Measurements from ENCODE around the gene APOL5. TPM values are rescaled to one million over a fixed set of nuclear protein-coding genes. Genes with fewer than 3 reads are reported as not detected.

APOL5 gene
- total and polyA plus RNA-seq, 9 of the 15 experiments (the other 6 are each of a cell fraction or from before 2014, with no cell fraction given), result not detected

DNA sequence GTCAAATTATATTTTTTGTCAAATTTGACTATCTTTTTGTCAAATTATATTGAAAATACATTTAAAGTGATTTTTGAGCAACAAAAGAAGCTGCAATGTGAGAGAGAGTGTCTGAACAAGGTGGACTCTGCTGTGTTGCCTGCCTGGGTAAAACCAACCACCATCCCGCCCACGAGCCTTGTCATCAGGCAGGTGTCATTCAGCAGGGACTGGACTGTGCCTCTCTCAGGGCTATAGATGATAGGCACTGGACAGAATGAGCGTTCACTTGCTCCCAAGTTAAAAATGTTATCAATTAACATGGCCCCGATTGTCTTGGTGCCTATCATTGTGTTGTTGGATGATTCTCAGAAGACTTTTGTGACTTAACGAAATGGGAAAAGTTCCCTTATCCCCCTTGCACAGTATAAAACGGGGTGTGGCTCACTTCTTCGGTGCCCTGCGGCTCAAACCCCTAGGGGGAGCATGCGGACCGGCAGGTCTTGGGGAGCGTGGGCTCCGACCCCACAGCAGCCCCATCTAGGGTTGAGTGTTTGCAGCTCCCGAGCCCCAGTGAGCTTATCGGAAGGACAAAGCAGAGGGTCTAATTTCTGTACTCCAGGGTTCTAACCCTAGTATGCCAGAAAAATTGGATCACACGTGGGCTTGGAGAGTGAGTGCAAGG, 1.7 kb downstream of the APOL5 start:
- Histone ChIP-seq H3K27me3 (ENCODE audit: control insufficient read depth in 2 of 2, insufficient read depth in 2 of 2, low read length in 2 of 2) (no peaks in the 10 kb centered on the region), H3K9me1 (ENCODE audit: control insufficient read depth, insufficient read depth, low read length) (no peaks in the 10 kb centered on the region), H3K9me3 (replicated peaks; ENCODE audit: control insufficient read depth, insufficient read depth, low read depth, low read length) (no peaks in the 10 kb centered on the region), H3K79me2 (ENCODE audit: control insufficient read depth, insufficient read depth, low read length) (no peaks in the 10 kb centered on the region), H2AFZ (ENCODE audit: low read depth, low read length) (no peak overlapping the region), H3K9ac (ENCODE audit: insufficient read depth in 1 of 2, low read depth in 2 of 2, low read length in 2 of 2) (no peak overlapping the region), H3K36me3 (ENCODE audit: control insufficient read depth, insufficient read depth, low read length) (no peaks in the 10 kb centered on the region), H4K20me1 (replicated peaks; ENCODE audit: control insufficient read depth, insufficient read depth, low read length) (no peaks in the 10 kb centered on the region), H3K4me3 (no peak overlapping the region), H3K4me1 (replicated peaks in 1 of 2; ENCODE audit: control insufficient read depth in 2 of 2, insufficient read depth in 2 of 2, low read length in 2 of 2) (no peaks in the 10 kb centered on the region; a peak in 2 of 5 replicates), H3K27ac (ENCODE audit: extremely low read depth, low read depth, low read length) (no peak overlapping the region), H3K4me2 (ENCODE audit: insufficient read depth, low read length) (no peak overlapping the region)
- ChIA-PET POLR2A (no interaction called here), CTCF (ENCODE audit: low intra/inter-chr PET ratio) (no interaction called here)
- intact Hi-C loops (cut with micrococcal nuclease), result no loop called here
- 10% methylated on average over 10 of the region's 15 CpGs for WGBS (ENCODE audit: insufficient coverage, low coverage, missing lambda C conversion rate)
- ATAC-seq (peak; percentile 83), FAIRE-seq (no peak), DNase-seq (ENCODE audit: extremely low read depth in 1 of 4, low spot score in 3 of 4) (peak in 1 of 4 experiments; percentile 23)
- in situ Hi-C loops (cut with MboI), result no loop called here
- no TSS peak for BruUV-seq (replicated peaks)
- TF ChIP-seq, protein P1, sequence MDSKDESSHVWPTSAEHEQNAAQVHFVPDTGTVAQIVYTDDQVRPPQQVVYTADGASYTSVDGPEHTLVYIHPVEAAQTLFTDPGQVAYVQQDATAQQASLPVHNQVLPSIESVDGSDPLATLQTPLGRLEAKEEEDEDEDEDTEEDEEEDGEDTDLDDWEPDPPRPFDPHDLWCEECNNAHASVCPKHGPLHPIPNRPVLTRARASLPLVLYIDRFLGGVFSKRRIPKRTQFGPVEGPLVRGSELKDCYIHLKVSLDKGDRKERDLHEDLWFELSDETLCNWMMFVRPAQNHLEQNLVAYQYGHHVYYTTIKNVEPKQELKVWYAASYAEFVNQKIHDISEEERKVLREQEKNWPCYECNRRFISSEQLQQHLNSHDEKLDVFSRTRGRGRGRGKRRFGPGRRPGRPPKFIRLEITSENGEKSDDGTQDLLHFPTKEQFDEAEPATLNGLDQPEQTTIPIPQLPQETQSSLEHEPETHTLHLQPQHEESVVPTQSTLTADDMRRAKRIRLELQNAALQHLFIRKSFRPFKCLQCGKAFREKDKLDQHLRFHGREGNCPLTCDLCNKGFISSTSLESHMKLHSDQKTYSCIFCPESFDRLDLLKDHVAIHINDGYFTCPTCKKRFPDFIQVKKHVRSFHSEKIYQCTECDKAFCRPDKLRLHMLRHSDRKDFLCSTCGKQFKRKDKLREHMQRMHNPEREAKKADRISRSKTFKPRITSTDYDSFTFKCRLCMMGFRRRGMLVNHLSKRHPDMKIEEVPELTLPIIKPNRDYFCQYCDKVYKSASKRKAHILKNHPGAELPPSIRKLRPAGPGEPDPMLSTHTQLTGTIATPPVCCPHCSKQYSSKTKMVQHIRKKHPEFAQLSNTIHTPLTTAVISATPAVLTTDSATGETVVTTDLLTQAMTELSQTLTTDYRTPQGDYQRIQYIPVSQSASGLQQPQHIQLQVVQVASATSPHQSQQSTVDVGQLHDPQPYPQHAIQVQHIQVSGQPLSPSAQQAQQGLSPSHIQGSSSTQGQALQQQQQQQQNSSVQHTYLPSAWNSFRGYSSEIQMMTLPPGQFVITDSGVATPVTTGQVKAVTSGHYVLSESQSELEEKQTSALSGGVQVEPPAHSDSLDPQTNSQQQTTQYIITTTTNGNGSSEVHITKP (IDR thresholded peaks at IDR 0.05; ENCODE audit: partially characterized antibody), result peak; percentile 8
- TF ChIP-seq BRD4 (IDR thresholded peaks at IDR 0.05), result no peak
- TF ChIP-seq, protein P2, sequence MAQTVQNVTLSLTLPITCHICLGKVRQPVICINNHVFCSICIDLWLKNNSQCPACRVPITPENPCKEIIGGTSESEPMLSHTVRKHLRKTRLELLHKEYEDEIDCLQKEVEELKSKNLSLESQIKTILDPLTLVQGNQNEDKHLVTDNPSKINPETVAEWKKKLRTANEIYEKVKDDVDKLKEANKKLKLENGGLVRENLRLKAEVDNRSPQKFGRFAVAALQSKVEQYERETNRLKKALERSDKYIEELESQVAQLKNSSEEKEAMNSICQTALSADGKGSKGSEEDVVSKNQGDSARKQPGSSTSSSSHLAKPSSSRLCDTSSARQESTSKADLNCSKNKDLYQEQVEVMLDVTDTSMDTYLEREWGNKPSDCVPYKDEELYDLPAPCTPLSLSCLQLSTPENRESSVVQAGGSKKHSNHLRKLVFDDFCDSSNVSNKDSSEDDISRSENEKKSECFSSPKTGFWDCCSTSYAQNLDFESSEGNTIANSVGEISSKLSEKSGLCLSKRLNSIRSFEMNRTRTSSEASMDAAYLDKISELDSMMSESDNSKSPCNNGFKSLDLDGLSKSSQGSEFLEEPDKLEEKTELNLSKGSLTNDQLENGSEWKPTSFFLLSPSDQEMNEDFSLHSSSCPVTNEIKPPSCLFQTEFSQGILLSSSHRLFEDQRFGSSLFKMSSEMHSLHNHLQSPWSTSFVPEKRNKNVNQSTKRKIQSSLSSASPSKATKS (CRISPR knock-in tag; IDR thresholded peaks at IDR 0.05), result no peak
- TF ChIP-seq, protein P3, sequence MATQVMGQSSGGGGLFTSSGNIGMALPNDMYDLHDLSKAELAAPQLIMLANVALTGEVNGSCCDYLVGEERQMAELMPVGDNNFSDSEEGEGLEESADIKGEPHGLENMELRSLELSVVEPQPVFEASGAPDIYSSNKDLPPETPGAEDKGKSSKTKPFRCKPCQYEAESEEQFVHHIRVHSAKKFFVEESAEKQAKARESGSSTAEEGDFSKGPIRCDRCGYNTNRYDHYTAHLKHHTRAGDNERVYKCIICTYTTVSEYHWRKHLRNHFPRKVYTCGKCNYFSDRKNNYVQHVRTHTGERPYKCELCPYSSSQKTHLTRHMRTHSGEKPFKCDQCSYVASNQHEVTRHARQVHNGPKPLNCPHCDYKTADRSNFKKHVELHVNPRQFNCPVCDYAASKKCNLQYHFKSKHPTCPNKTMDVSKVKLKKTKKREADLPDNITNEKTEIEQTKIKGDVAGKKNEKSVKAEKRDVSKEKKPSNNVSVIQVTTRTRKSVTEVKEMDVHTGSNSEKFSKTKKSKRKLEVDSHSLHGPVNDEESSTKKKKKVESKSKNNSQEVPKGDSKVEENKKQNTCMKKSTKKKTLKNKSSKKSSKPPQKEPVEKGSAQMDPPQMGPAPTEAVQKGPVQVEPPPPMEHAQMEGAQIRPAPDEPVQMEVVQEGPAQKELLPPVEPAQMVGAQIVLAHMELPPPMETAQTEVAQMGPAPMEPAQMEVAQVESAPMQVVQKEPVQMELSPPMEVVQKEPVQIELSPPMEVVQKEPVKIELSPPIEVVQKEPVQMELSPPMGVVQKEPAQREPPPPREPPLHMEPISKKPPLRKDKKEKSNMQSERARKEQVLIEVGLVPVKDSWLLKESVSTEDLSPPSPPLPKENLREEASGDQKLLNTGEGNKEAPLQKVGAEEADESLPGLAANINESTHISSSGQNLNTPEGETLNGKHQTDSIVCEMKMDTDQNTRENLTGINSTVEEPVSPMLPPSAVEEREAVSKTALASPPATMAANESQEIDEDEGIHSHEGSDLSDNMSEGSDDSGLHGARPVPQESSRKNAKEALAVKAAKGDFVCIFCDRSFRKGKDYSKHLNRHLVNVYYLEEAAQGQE (IDR thresholded peaks at IDR 0.05; ENCODE audit: borderline replicate concordance), result peak; percentile 38; the same call in 1 of the 2 replicates
- TF ChIP-seq, protein P3 (CRISPR knock-in tag; IDR thresholded peaks at IDR 0.05; ENCODE audit: low read depth), result no peak
- TF ChIP-seq, protein P4, sequence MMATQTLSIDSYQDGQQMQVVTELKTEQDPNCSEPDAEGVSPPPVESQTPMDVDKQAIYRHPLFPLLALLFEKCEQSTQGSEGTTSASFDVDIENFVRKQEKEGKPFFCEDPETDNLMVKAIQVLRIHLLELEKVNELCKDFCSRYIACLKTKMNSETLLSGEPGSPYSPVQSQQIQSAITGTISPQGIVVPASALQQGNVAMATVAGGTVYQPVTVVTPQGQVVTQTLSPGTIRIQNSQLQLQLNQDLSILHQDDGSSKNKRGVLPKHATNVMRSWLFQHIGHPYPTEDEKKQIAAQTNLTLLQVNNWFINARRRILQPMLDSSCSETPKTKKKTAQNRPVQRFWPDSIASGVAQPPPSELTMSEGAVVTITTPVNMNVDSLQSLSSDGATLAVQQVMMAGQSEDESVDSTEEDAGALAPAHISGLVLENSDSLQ (IDR thresholded peaks at IDR 0.05), result peak; percentile 41
